Esophagus squamous epithelium (tissue), 5 donors: ENCODE data around the gene AIFM2. TPM values are rescaled to one million over a fixed set of nuclear protein-coding genes. Genes with fewer than 3 reads are reported as not detected.

Experiments
- DNase-seq: peaks from one replicate; lab custom pipeline; 2025; lab: John Stamatoyannopoulos, UW
- H3K27ac ChIP-seq, 4 donors: fragments of 200-600 bp; sonication (generic); one replicate each; pipeline ENCODE4 v1.5.1; 2016 to 2019; ENCODE audit warnings: mild to moderate bottlenecking in 1 of 4
- H3K27me3 ChIP-seq, 4 donors: fragments of 200-600 bp; sonication (generic); 1 replicate in 3 of 4; 2 replicates in 1 of 4; pipeline versions ENCODE4 v1.5.1 to v1.6.0; 2017 to 2021; ENCODE audit warnings: antibody characterized with exemption in 1 of 4
- H3K36me3 ChIP-seq, 3 donors: fragments of 200-600 bp; sonication (generic); one replicate each; pipeline ENCODE4 v1.5.1; 2016 to 2019
- H3K4me1 ChIP-seq, 3 donors: fragments of 200-600 bp; sonication (generic); one replicate each; pipeline ENCODE4 v1.5.1; 2017 to 2019
- H3K4me3 ChIP-seq, 4 donors: fragments of 200-600 bp; sonication (generic); 1 replicate in 3 of 4; 2 replicates in 1 of 4; pipeline ENCODE4 v1.5.1; 2016 to 2019; ENCODE audit warnings: mild to moderate bottlenecking in 2 of 4, moderate library complexity in 1 of 4
- H3K9me3 ChIP-seq, 3 donors: fragments of 200-600 bp; sonication (generic); one replicate each; pipeline ENCODE4 v1.5.1; 2016 to 2019
- POLR2A ChIP-seq, 4 donors: fragments of 450-650 bp; IDR thresholded peaks; one replicate each; pipeline ENCODE4 v1.6.1; 2017; ENCODE audit warnings: antibody characterized with exemption in 4 of 4, mild to moderate bottlenecking in 4 of 4, moderate library complexity in 3 of 4
- WGBS, 2 donors: methylation state at CpG; one replicate each; pipeline ENCODE4 v1.1.5; 2018; 5-methylcytosine and 5-hydroxymethylcytosine counted together
- intact Hi-C: fragments of 100-400 bp; cut with DNase I; formaldehyde crosslinking; loops from one replicate; pipeline ENCODE4 v1.15.0; 2022
- total RNA-seq, 4 donors: library from RNA; depleted of rRNA; stranded (reverse); fragments of >200 nt; gene quantifications; one replicate each; pipeline ENCODE4 v1.1.0, GENCODE V29; 2016
- TF ChIP-seq, protein P1 (sequence below), 6 experiments: fragments of 450-650 bp in 4 of 6; fragments of 200-600 bp in 2 of 6; sonication (generic) in 2 of 6; IDR thresholded peaks; one replicate each; pipeline ENCODE4 v1.5.1; 2016 to 2019; ENCODE audit warnings: antibody characterized with exemption in 6 of 6, mild to moderate bottlenecking in 4 of 6, moderate library complexity in 4 of 6
- donor health status: DM: yes; HTN: yes; CAD: no.

The AIFM2 gene
- total RNA-seq, 4 donors from 2014 or later: 4.9 to 13.4 (median 9.3) TPM

- TF ChIP-seq, protein P1, sequence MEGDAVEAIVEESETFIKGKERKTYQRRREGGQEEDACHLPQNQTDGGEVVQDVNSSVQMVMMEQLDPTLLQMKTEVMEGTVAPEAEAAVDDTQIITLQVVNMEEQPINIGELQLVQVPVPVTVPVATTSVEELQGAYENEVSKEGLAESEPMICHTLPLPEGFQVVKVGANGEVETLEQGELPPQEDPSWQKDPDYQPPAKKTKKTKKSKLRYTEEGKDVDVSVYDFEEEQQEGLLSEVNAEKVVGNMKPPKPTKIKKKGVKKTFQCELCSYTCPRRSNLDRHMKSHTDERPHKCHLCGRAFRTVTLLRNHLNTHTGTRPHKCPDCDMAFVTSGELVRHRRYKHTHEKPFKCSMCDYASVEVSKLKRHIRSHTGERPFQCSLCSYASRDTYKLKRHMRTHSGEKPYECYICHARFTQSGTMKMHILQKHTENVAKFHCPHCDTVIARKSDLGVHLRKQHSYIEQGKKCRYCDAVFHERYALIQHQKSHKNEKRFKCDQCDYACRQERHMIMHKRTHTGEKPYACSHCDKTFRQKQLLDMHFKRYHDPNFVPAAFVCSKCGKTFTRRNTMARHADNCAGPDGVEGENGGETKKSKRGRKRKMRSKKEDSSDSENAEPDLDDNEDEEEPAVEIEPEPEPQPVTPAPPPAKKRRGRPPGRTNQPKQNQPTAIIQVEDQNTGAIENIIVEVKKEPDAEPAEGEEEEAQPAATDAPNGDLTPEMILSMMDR (IDR thresholded peaks at IDR 0.05): no peak
- TF ChIP-seq POLR2A (IDR thresholded peaks at IDR 0.05): no peak
- H3K4me3 ChIP-seq: no peak overlapping the region
- DNase-seq: no peak
- no peaks in the 10 kb centered on the region for H3K9me3 ChIP-seq
- WGBS, 2 donors: 32 to 83% methylated on average over 4 to 6 of the region's 6 CpGs
- intact Hi-C loops: no loop called here
- H3K4me1 ChIP-seq: peaks cover 0 to 48% (median 5%) of the 10 kb centered on the region in 3 donors
- no peaks in the 10 kb centered on the region for H3K27me3 ChIP-seq
- peaks cover 0 to 57% (median 9%) of the 10 kb centered on the region in 3 donors for H3K36me3 ChIP-seq
- H3K27ac ChIP-seq: peak overlapping the region in 2 of 4 donors; percentile 47 to 65
Measured at GRCh38 chr10:70120417-70120816, 12.2 kb downstream of the AIFM2 start.

DNA sequence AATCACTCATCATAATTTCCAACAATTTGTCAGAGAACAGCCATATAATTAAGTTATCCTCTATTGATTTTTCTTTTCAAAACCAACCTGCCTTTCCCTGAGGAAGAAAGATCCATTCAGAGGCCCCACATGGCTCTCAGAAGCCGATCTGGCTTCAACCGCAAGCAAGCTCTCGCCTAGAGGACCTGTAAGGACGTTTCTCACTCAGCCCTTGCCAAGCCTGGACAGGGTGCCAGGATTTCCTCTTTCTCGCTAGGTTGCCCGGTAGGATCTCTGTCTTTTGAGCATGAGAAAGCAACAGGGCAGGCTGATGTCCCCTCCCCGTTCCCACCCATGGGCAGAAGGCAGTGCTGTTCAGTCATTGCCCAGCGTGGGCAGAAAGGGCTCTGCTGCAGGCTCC, 13.0 kb downstream of the AIFM2 start:
- Histone ChIP-seq H3K36me3 (peaks cover 0 to 65% (median 9%) of the 10 kb centered on the region in 3 donors), H3K9me3 (no peaks in the 10 kb centered on the region), H3K27ac (peak overlapping the region; percentile 31 to 65 (median 40)), H3K4me3 (no peak overlapping the region), H3K4me1 (peaks cover 0 to 43% (median 5%) of the 10 kb centered on the region in 3 donors), H3K27me3 (no peaks in the 10 kb centered on the region)
- WGBS, 2 donors: 41 to 50% methylated on average over 4 to 6 of the region's 8 CpGs
- TF ChIP-seq, protein P1 (IDR thresholded peaks at IDR 0.05): no peak
- no peak for TF ChIP-seq POLR2A (IDR thresholded peaks at IDR 0.05)
- no peak for DNase-seq
- intact Hi-C loops: no loop called here

- H3K27me3 ChIP-seq: no peaks in the 10 kb centered on the region
- DNase-seq: no peak
- H3K4me1 ChIP-seq: peaks cover 0 to 39% (median 5%) of the 10 kb centered on the region in 3 donors
- peaks cover 0 to 69% (median 9%) of the 10 kb centered on the region in 3 donors for H3K36me3 ChIP-seq
- peak overlapping the region in 1 of 4 donors; percentile 65 for H3K27ac ChIP-seq
- H3K4me3 ChIP-seq: no peak overlapping the region
- no peak for TF ChIP-seq POLR2A (IDR thresholded peaks at IDR 0.05)
- TF ChIP-seq, protein P1 (IDR thresholded peaks at IDR 0.05): no peak
- intact Hi-C loops: no loop called here
- H3K9me3 ChIP-seq: no peaks in the 10 kb centered on the region
- 93 to 94% methylated on average over 7 of the region's 7 CpGs for WGBS, 2 donors
Measured at GRCh38 chr10:70119197-70119596, 13.4 kb downstream of the AIFM2 start.

DNA sequence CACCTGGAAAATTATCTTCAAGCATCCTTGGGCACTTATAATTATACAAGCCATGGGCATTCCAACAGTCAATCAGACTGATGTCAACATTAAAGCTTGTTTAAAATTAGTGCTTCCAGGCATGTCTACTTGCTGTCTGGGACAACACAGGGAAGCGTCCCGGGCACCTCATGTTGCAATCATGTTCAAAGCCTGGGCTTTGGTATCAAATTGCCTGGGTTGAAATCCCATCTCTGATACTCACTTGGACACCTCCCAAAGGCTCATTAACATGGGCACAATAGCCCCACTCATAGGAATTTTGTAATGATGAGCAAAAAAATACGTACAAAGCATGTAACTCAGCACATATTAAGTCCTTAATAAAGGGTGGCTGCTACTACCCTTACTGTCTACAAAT, 14.4 kb downstream of the AIFM2 start:
- TF ChIP-seq, protein P1 (IDR thresholded peaks at IDR 0.05): no peak
- no peak for TF ChIP-seq POLR2A (IDR thresholded peaks at IDR 0.05)
- Histone ChIP-seq H3K36me3 (peaks cover 6 to 76% (median 16%) of the 10 kb centered on the region in 3 donors), H3K27ac (no peak overlapping the region), H3K27me3 (no peaks in the 10 kb centered on the region), H3K9me3 (no peaks in the 10 kb centered on the region), H3K4me3 (no peak overlapping the region), H3K4me1 (peaks cover 0 to 34% (median 5%) of the 10 kb centered on the region in 3 donors)
- 41 to 66% methylated on average over 3 of the region's 3 CpGs for WGBS, 2 donors
- intact Hi-C loops: no loop called here
- DNase-seq: no peak

DNA sequence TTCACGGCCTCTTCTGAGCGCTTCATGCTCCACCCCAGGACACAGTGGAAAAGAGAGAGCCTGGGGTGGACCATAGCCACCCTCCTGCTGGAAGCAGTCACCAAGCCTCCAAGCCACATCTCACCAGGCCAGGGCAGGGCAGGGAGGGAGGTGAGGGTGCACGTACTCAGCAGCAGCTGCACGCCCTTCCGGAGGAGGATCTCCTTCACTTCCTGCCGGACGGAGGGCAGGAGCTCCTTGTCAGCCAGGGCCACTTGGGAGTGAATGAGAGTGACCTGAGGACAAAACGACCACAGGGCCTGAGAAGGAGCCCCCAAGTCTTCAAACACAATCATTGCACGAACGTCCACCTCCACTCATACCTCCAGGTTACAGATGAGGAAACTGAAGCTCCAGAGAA, 15.0 kb downstream of the AIFM2 start:
- intact Hi-C loops: no loop called here
- H3K27me3 ChIP-seq: no peaks in the 10 kb centered on the region
- peaks cover 6 to 77% (median 19%) of the 10 kb centered on the region in 3 donors for H3K36me3 ChIP-seq

More for the DNA sequence above, 15.0 kb downstream of the AIFM2 start:
- Histone ChIP-seq H3K4me1 (peaks cover 0 to 34% (median 5%) of the 10 kb centered on the region in 3 donors), H3K27ac (no peak overlapping the region), H3K4me3 (no peak overlapping the region), H3K9me3 (no peaks in the 10 kb centered on the region)
- no peak for TF ChIP-seq POLR2A (IDR thresholded peaks at IDR 0.05)
- TF ChIP-seq, protein P1 (IDR thresholded peaks at IDR 0.05): no peak
- 89 to 92% methylated on average over 2 to 7 of the region's 10 CpGs for WGBS, 2 donors
- no peak for DNase-seq
